WTC11 (cell line): ENCODE data around the gene SNX14. TPM values are rescaled to one million over a fixed set of nuclear protein-coding genes. Genes with fewer than 3 reads are reported as not detected.

Source experiments
- ATAC-seq: fragments of 200-7000 bp; cut with Tn5 transposase; 2 replicates; pipeline ENCODE4 v1.10.0; 2021; ENCODE audit warnings: mild to moderate bottlenecking, moderate library complexity
- CTCF ChIA-PET: fragments of 300-600 bp; sonication (Branson Sonifier 250); formaldehyde crosslinking; loops from one replicate; lab custom pipeline; 2021; ENCODE audit warnings: antibody characterized with exemption; lab: Charles Lee
- POLR2A ChIA-PET: fragments of 350-600 bp; sonication (Branson Sonifier 250); formaldehyde crosslinking; loops from one replicate; lab custom pipeline; 2021; ENCODE audit warnings: antibody characterized with exemption; lab: Charles Lee
- DNase-seq: peaks from one replicate; pipeline ENCODE4 v3.0.0; 2021; ENCODE audit warnings: low spot score
- H3K27ac Mint-ChIP-seq: 2 replicates; pipeline ENCODE4 v1.8.0; 2021; ENCODE audit warnings: mixed read lengths
- H3K27me3 Mint-ChIP-seq: 2 replicates; pipeline ENCODE4 v1.8.0; 2021; ENCODE audit warnings: low read depth, mild to moderate bottlenecking, moderate library complexity, mixed read lengths
- H3K36me3 Mint-ChIP-seq: 2 replicates; pipeline ENCODE4 v1.8.0; 2021; ENCODE audit warnings: mixed read lengths
- H3K4me1 Mint-ChIP-seq: 2 replicates; pipeline ENCODE4 v1.8.0; 2022; ENCODE audit warnings: mixed read lengths
- H3K4me3 Mint-ChIP-seq: 2 replicates; pipeline ENCODE4 v1.8.0; 2021; ENCODE audit warnings: mild to moderate bottlenecking, moderate library complexity, mixed read lengths
- H3K9me3 Mint-ChIP-seq: 2 replicates; pipeline ENCODE4 v1.8.0; 2021; ENCODE audit warnings: mixed read lengths
- CREB1 ChIP-seq: sonication (generic); formaldehyde crosslinking; IDR thresholded peaks from 2 replicates; pipeline ENCODE4 v1.8.0; 2023; ENCODE audit warnings: mild to moderate bottlenecking, missing genetic modification reagents
- E2F4 ChIP-seq: sonication (generic); formaldehyde crosslinking; IDR thresholded peaks from 2 replicates; pipeline ENCODE4 v1.8.1; 2022; ENCODE audit warnings: low read depth, mild to moderate bottlenecking, moderate library complexity, missing genetic modification reagents, borderline replicate concordance
- FOXJ3 ChIP-seq: sonication (generic); formaldehyde crosslinking; IDR thresholded peaks from 2 replicates; pipeline ENCODE4 v1.9.0; 2021; ENCODE audit warnings: missing genetic modification reagents, mild to moderate bottlenecking, borderline replicate concordance
- GABPB1 ChIP-seq: sonication (generic); formaldehyde crosslinking; IDR thresholded peaks from 2 replicates; pipeline ENCODE4 v1.8.1; 2023; ENCODE audit warnings: mild to moderate bottlenecking, missing genetic modification reagents
- GRHL2 ChIP-seq: fragments of 250-450 bp; sonication (Bioruptor Pico); IDR thresholded peaks from 2 replicates; pipeline ENCODE4 v1.8.0; 2022; ENCODE audit warnings: mild to moderate bottlenecking, moderate library complexity; ENCODE audit not compliant: insufficient replicate concordance, severe bottlenecking
- GTF2I ChIP-seq: fragments of 250-450 bp; sonication (Bioruptor Pico); conservative IDR thresholded peaks from 2 replicates; pipeline ENCODE4 v1.4.0; 2021; ENCODE audit warnings: mild to moderate bottlenecking
- IRF1 ChIP-seq: sonication (generic); formaldehyde crosslinking; IDR thresholded peaks from 2 replicates; pipeline ENCODE4 v1.8.0; 2023; ENCODE audit warnings: missing genetic modification reagents
- JAZF1 ChIP-seq: fragments of 250-450 bp; sonication (Bioruptor Pico); IDR thresholded peaks from 2 replicates; pipeline ENCODE4 v1.9.0; 2021; ENCODE audit warnings: moderate library complexity, mild to moderate bottlenecking, inconsistent platforms
- KAT7 ChIP-seq: sonication (generic); formaldehyde crosslinking; IDR thresholded peaks from 2 replicates; pipeline ENCODE4 v1.8.1; 2023; ENCODE audit warnings: missing genetic modification reagents, mild to moderate bottlenecking, borderline replicate concordance
- MLX ChIP-seq: sonication (generic); formaldehyde crosslinking; IDR thresholded peaks from 2 replicates; pipeline ENCODE4 v1.8.1; 2023; ENCODE audit warnings: mild to moderate bottlenecking, missing genetic modification reagents, moderate library complexity
- MYBL2 ChIP-seq: sonication (generic); formaldehyde crosslinking; IDR thresholded peaks from 2 replicates; pipeline ENCODE4 v1.8.1; 2023; ENCODE audit warnings: mild to moderate bottlenecking, moderate library complexity, missing genetic modification reagents
- NFYB ChIP-seq: sonication (generic); formaldehyde crosslinking; conservative IDR thresholded peaks from 2 replicates; pipeline ENCODE4 v1.8.0; 2022; ENCODE audit warnings: low read depth, missing genetic modification reagents
- SOX15 ChIP-seq: fragments of 250-450 bp; sonication (Bioruptor Pico); IDR thresholded peaks from 2 replicates; pipeline ENCODE4 v1.9.0; 2021; ENCODE audit warnings: mild to moderate bottlenecking
- STAT6 ChIP-seq: sonication (generic); formaldehyde crosslinking; conservative IDR thresholded peaks from 2 replicates; pipeline ENCODE4 v1.8.1; 2023; ENCODE audit warnings: mild to moderate bottlenecking, low read depth, missing genetic modification reagents, moderate library complexity
- TEAD1 ChIP-seq: sonication (generic); formaldehyde crosslinking; IDR thresholded peaks from 2 replicates; pipeline ENCODE4 v1.8.0; 2022; ENCODE audit warnings: mild to moderate bottlenecking, missing genetic modification reagents
- TEAD4 ChIP-seq: sonication (generic); formaldehyde crosslinking; IDR thresholded peaks from 2 replicates; pipeline ENCODE4 v1.8.0; 2022; ENCODE audit warnings: mild to moderate bottlenecking, missing genetic modification reagents
- ZBTB21 ChIP-seq: sonication (generic); formaldehyde crosslinking; IDR thresholded peaks from 2 replicates; pipeline ENCODE4 v1.8.1; 2023; ENCODE audit warnings: mild to moderate bottlenecking, missing genetic modification reagents, borderline replicate concordance
- ZNF416 ChIP-seq: fragments of 250-450 bp; sonication (Bioruptor Pico); IDR thresholded peaks from 2 replicates; pipeline ENCODE4 v1.9.0; 2021; ENCODE audit warnings: mild to moderate bottlenecking, inconsistent platforms
- ZSCAN18 ChIP-seq: fragments of 250-450 bp; sonication (Bioruptor Pico); IDR thresholded peaks from 2 replicates; pipeline ENCODE4 v2.1.2; 2022; ENCODE audit warnings: mild to moderate bottlenecking, moderate library complexity
- total RNA-seq: library from RNA; stranded (reverse); gene quantifications from 3 replicates; pipeline ENCODE4 v1.2.3, GENCODE V29; 2021
- TF ChIP-seq, protein P1 (sequence below): fragments of 200-600 bp; IDR thresholded peaks from 2 replicates; pipeline ENCODE4 v1.8.0; 2022; ENCODE audit warnings: antibody characterized with exemption
- TF ChIP-seq, protein P2 (sequence below): fragments of 250-450 bp; sonication (Bioruptor Pico); IDR thresholded peaks from 2 replicates; pipeline ENCODE4 v1.9.0; 2021; ENCODE audit warnings: mild to moderate bottlenecking

SNX14 gene
- total RNA-seq, 1 experiment from 2014 or later: 34.3 TPM

DNA sequence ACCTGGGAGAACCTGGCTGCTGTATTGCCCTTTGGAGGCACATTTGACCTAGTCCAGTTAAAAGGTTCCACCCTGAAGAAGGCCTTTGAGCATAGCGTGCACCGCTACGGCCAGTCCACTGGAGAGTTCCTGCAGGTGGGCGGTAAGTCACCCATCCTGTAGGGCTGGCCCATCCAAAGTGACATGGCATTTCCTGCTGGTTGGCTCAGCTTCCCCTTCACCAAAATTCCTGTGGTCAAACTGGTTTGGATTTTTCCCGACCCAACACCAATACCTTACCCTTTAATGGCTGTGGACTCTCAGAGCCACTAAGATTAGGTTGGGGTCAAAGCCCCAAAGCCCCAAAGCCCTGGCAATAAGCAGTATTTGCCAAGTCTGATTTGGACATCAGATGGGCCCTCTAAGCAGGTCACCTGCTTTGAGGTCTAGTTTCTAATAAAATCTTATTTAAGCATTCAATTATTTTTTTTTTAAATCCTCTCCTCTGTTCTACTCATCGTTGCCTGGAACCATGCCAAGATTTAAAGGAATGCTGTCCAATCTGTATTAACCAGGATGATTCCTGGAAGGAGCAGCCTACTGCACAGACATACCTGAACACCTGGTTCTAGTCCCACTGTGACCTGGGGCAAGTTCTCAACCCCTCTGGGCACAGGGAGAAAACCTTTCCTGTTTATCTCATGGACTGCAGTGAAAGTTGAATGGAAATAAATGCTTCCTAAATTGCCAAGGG lies 103.0 kb downstream of the SNX14 start:
- POLR2A ChIA-PET: no interaction called here

DNA sequence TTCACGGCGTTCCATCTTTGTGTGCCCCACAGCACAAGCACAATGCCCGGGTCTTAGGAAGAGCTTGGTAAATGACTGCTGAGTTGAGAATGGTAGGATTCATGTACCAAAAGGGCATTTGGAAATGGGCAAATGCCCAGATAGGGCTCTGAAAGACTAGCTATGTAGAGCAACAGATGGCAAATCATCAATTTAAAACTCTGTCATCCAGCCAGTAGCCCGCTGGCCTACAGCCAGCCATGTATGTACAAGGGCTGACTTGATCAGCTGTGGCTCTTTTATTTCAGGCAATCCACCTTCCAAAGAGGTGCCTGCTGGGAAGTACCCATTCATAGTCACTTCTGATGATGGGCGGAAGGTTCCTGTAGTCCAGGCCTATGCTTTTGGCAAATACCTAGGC lies 108.7 kb downstream of the SNX14 start:
- Mint-ChIP-seq H3K27ac (no peak overlapping the region), H3K4me3 (no peak overlapping the region), H3K27me3 (peaks cover 2% of the 10 kb centered on the region; the same call in 1 of the 2 replicates), H3K36me3 (no peaks in the 10 kb centered on the region), H3K9me3 (no peaks in the 10 kb centered on the region; the same call in 1 of the 2 replicates), H3K4me1 (peaks cover 4% of the 10 kb centered on the region; the same call in 1 of the 2 replicates)
- CTCF ChIA-PET: interaction anchor here (1.4 to 4.1 kb wide), 2 partner anchors 35 to 131 kb away, joined by 7 to 117 read pairs; partner anchors contain the start of gene NT5E
- TF ChIP-seq E2F4 (CRISPR knock-in tag) (no peak), STAT6 (CRISPR knock-in tag) (no peak), MLX (CRISPR knock-in tag) (no peak), ZSCAN18 (CRISPR knock-in tag) (no peak), GRHL2 (CRISPR knock-in tag) (no peak), KAT7 (CRISPR knock-in tag) (no peak), ZBTB21 (CRISPR knock-in tag) (no peak), NFYB (CRISPR knock-in tag) (no peak), SOX15 (CRISPR knock-in tag) (no peak), GABPB1 (CRISPR knock-in tag) (no peak)
- TF ChIP-seq, protein P1, sequence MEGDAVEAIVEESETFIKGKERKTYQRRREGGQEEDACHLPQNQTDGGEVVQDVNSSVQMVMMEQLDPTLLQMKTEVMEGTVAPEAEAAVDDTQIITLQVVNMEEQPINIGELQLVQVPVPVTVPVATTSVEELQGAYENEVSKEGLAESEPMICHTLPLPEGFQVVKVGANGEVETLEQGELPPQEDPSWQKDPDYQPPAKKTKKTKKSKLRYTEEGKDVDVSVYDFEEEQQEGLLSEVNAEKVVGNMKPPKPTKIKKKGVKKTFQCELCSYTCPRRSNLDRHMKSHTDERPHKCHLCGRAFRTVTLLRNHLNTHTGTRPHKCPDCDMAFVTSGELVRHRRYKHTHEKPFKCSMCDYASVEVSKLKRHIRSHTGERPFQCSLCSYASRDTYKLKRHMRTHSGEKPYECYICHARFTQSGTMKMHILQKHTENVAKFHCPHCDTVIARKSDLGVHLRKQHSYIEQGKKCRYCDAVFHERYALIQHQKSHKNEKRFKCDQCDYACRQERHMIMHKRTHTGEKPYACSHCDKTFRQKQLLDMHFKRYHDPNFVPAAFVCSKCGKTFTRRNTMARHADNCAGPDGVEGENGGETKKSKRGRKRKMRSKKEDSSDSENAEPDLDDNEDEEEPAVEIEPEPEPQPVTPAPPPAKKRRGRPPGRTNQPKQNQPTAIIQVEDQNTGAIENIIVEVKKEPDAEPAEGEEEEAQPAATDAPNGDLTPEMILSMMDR: no peak
- ATAC-seq: no peak
- DNase-seq: no peak
- POLR2A ChIA-PET: no interaction called here

More for the DNA sequence above, 103.0 kb downstream of the SNX14 start:
- no peaks in the 10 kb centered on the region for H3K27me3 Mint-ChIP-seq
- H3K4me3 Mint-ChIP-seq: no peak overlapping the region
- H3K9me3 Mint-ChIP-seq: peaks cover 2% of the 10 kb centered on the region
- ATAC-seq: no peak
- H3K36me3 Mint-ChIP-seq: 0 out of 2 replicates have a peak, but pooled peaks cover under 1% of the 10 kb centered on the region
- DNase-seq: no peak
- CTCF ChIA-PET: interaction anchor here (2.5 kb wide), 1 partner anchor 8 kb away, joined by 14 read pairs; no protein-coding TSS in a partner anchor
- H3K4me1 Mint-ChIP-seq: no peaks in the 10 kb centered on the region
- H3K27ac Mint-ChIP-seq: no peak overlapping the region
- no peak for TF ChIP-seq GTF2I (CRISPR knock-in tag)
- TF ChIP-seq FOXJ3 (CRISPR knock-in tag): no peak
- no peak for TF ChIP-seq SOX15 (CRISPR knock-in tag)
- no peak for TF ChIP-seq TEAD4
- TF ChIP-seq ZNF416 (CRISPR knock-in tag): no peak
- no peak for TF ChIP-seq GRHL2 (CRISPR knock-in tag)
- no peak for TF ChIP-seq TEAD1 (CRISPR knock-in tag)
- no peak for TF ChIP-seq JAZF1 (CRISPR knock-in tag)
- TF ChIP-seq CREB1 (CRISPR knock-in tag): no peak
- no peak for TF ChIP-seq IRF1
- TF ChIP-seq, protein P2, sequence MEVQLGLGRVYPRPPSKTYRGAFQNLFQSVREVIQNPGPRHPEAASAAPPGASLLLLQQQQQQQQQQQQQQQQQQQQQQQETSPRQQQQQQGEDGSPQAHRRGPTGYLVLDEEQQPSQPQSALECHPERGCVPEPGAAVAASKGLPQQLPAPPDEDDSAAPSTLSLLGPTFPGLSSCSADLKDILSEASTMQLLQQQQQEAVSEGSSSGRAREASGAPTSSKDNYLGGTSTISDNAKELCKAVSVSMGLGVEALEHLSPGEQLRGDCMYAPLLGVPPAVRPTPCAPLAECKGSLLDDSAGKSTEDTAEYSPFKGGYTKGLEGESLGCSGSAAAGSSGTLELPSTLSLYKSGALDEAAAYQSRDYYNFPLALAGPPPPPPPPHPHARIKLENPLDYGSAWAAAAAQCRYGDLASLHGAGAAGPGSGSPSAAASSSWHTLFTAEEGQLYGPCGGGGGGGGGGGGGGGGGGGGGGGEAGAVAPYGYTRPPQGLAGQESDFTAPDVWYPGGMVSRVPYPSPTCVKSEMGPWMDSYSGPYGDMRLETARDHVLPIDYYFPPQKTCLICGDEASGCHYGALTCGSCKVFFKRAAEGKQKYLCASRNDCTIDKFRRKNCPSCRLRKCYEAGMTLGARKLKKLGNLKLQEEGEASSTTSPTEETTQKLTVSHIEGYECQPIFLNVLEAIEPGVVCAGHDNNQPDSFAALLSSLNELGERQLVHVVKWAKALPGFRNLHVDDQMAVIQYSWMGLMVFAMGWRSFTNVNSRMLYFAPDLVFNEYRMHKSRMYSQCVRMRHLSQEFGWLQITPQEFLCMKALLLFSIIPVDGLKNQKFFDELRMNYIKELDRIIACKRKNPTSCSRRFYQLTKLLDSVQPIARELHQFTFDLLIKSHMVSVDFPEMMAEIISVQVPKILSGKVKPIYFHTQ (CRISPR knock-in tag): no peak
- TF ChIP-seq MYBL2 (CRISPR knock-in tag): no peak
